ENCODE results near the gene CDC23. TPM values are rescaled to one million over a fixed set of nuclear protein-coding genes. Genes with fewer than 3 reads are reported as not detected.

The CDC23 gene
- total RNA-seq: 14.7 and 22.5 TPM in 2 replicates

GRCh38 chr5:138213161-138214029, at the start of gene CDC23:
Gene CDC23 (minus strand): TSS chr5:138213323. CDS start chr5:138213312, 11 bp downstream.

GRCh38 chr5:138178516-138179276, 34.4 kb downstream of the CDC23 start, which contains the start of the genes BRD8 and KIF20A:
Gene BRD8 (minus strand): TSS chr5:138178630. CDS start chr5:138178614, 16 bp downstream.
Gene KIF20A (plus strand): TSS chr5:138179112. CDS start chr5:138179681, 569 bp downstream.

GRCh38 chr5:138138949-138139780, 74.0 kb downstream of the CDC23 start, which contains the start of gene NME5:
Gene NME5 (minus strand): TSS chr5:138139428. CDS start chr5:138138780, 648 bp downstream.

Other genes starting within 250 kb of the CDC23 start
- gene FAM13B, start 180.2 kb downstream of the CDC23 start, total RNA-seq: 2.7 and 2.9 TPM in 2 replicates
- not detected in 2 replicates for gene WNT8A, start 129.3 kb downstream of the CDC23 start, total RNA-seq
- gene NME5, start 73.9 kb downstream of the CDC23 start, total RNA-seq: 0.86 and 2.5 TPM in 2 replicates
- gene BRD8, start 34.7 kb downstream of the CDC23 start, total RNA-seq: 29.6 and 40.9 TPM in 2 replicates
- gene KIF20A, start 34.2 kb downstream of the CDC23 start, total RNA-seq: 91.4 and 104 TPM in 2 replicates
- gene GFRA3, start 61.3 kb upstream of the CDC23 start, total RNA-seq: not detected in 2 replicates
- gene CDC25C, start 118.5 kb upstream of the CDC23 start, total RNA-seq: 23.9 and 24.3 TPM in 2 replicates
- 22.0 and 30.6 TPM in 2 replicates for gene FAM53C, start 124.9 kb upstream of the CDC23 start, total RNA-seq
- gene KDM3B, start 139.4 kb upstream of the CDC23 start, total RNA-seq: 19.0 and 25.9 TPM in 2 replicates
- gene REEP2, start 225.7 kb upstream of the CDC23 start, total RNA-seq: 25.9 and 31.4 TPM in 2 replicates